Peyer's patch (tissue), 4 donors: ENCODE data around the gene FGL2. TPM values are rescaled to one million over a fixed set of nuclear protein-coding genes. Genes with fewer than 3 reads are reported as not detected.
"Not testable (repeated sequence)": the region's sequence is repeated elsewhere in the genome, so short reads cannot be mapped to it uniquely, and the experiment has no call there.

Source experiments
- DNase-seq, 3 donors: peaks; one replicate each; pipeline ENCODE4 v3.0.0-alpha.2; 2017 to 2019
- H3K27ac ChIP-seq, 4 donors: fragments of 200-600 bp; sonication (generic); one replicate each; pipeline ENCODE4 v1.5.1; 2016 to 2019
- H3K27me3 ChIP-seq, 2 donors: fragments of 200-600 bp; sonication (generic); one replicate each; pipeline ENCODE4 v1.5.1; 2019
- H3K36me3 ChIP-seq, 3 donors: fragments of 200-600 bp; sonication (generic); one replicate each; pipeline ENCODE4 v1.5.1; 2016 to 2019
- H3K4me1 ChIP-seq, 4 donors: fragments of 200-600 bp; sonication (generic); one replicate each; pipeline ENCODE4 v1.5.1; 2016 to 2019
- H3K4me3 ChIP-seq, 4 donors: fragments of 200-600 bp; sonication (generic); 1 replicate in 3 of 4; 2 replicates in 1 of 4; pipeline ENCODE4 v1.5.1; 2016 to 2019; ENCODE audit warnings: mild to moderate bottlenecking in 1 of 4
- H3K9me3 ChIP-seq, 4 donors: fragments of 200-600 bp; sonication (generic); one replicate each; pipeline ENCODE4 v1.5.1; 2016 to 2019; ENCODE audit warnings: mild to moderate bottlenecking in 1 of 4
- CTCF ChIP-seq, 6 experiments: fragments of 450-650 bp in 4 of 6; fragments of 200-600 bp in 2 of 6; sonication (generic) in 1 of 6; IDR thresholded peaks; one replicate each; pipeline ENCODE4 v1.5.1; 2017 to 2019; ENCODE audit warnings: antibody characterized with exemption in 6 of 6, mild to moderate bottlenecking in 3 of 6, moderate library complexity in 1 of 6
- POLR2A ChIP-seq, 2 donors: fragments of 450-650 bp; IDR thresholded peaks; one replicate each; pipeline ENCODE4 v1.5.1; 2017; ENCODE audit warnings: antibody characterized with exemption in 2 of 2, mild to moderate bottlenecking in 2 of 2, moderate library complexity in 2 of 2
- total RNA-seq, 4 donors: library from RNA; depleted of rRNA; stranded (reverse); fragments of >200 nt; gene quantifications; one replicate each; pipeline ENCODE4 v1.1.0, GENCODE V29; 2016

FGL2 gene
- total RNA-seq, 4 donors from 2014 or later: 16.1 to 27.2 (median 24.5) TPM

- Histone ChIP-seq H3K9me3 (no peaks in the 10 kb centered on the region), H3K4me1 (no peaks in the 10 kb centered on the region), H3K27ac (no peak overlapping the region), H3K36me3 (no peaks in the 10 kb centered on the region), H3K27me3 (no peaks in the 10 kb centered on the region), H3K4me3 (no peak overlapping the region)
- no peak for DNase-seq
- no peak for TF ChIP-seq CTCF (IDR thresholded peaks at IDR 0.05)
Observed at GRCh38 chr7:77184990-77185389, 14.6 kb downstream of the FGL2 start.

- no peak for DNase-seq
- Histone ChIP-seq H3K4me1 (no peaks in the 10 kb centered on the region), H3K9me3 (no peaks in the 10 kb centered on the region), H3K27me3 (no peaks in the 10 kb centered on the region), H3K36me3 (no peaks in the 10 kb centered on the region), H3K27ac (no peak overlapping the region), H3K4me3 (no peak overlapping the region)
- TF ChIP-seq CTCF (IDR thresholded peaks at IDR 0.05) (no peak), POLR2A (IDR thresholded peaks at IDR 0.05) (no peak)
Observed at GRCh38 chr7:77184463-77184862, 15.2 kb downstream of the FGL2 start.

- no peak for DNase-seq
- TF ChIP-seq CTCF (IDR thresholded peaks at IDR 0.05) (no peak), POLR2A (IDR thresholded peaks at IDR 0.05) (no peak)
- H3K36me3 ChIP-seq: no peaks in the 10 kb centered on the region
- no peaks in the 10 kb centered on the region for H3K9me3 ChIP-seq
- no peaks in the 10 kb centered on the region for H3K4me1 ChIP-seq
- no peak overlapping the region for H3K4me3 ChIP-seq
- no peaks in the 10 kb centered on the region for H3K27me3 ChIP-seq
- peak overlapping the region in 1 of 4 donors; percentile 44 for H3K27ac ChIP-seq
Observed at GRCh38 chr7:77182261-77182660, 17.4 kb downstream of the FGL2 start.

- H3K27ac ChIP-seq: peak overlapping the region in 2 of 4 donors; percentile 6 to 44
- H3K9me3 ChIP-seq: no peaks in the 10 kb centered on the region
- TF ChIP-seq POLR2A (IDR thresholded peaks at IDR 0.05): no peak
- TF ChIP-seq CTCF (IDR thresholded peaks at IDR 0.05): no peak
- DNase-seq: no peak
- H3K4me3 ChIP-seq: no peak overlapping the region
- H3K27me3 ChIP-seq: no peaks in the 10 kb centered on the region
- H3K4me1 ChIP-seq: no peaks in the 10 kb centered on the region
- no peaks in the 10 kb centered on the region for H3K36me3 ChIP-seq
Observed at GRCh38 chr7:77181734-77182133, 17.9 kb downstream of the FGL2 start.

- H3K9me3 ChIP-seq: no peaks in the 10 kb centered on the region
- no peak overlapping the region for H3K4me3 ChIP-seq
- TF ChIP-seq POLR2A (IDR thresholded peaks at IDR 0.05) (no peak), CTCF (IDR thresholded peaks at IDR 0.05) (no peak)
- H3K27ac ChIP-seq: peak overlapping the region in 2 of 4 donors; percentile 6 to 9
- H3K27me3 ChIP-seq: no peaks in the 10 kb centered on the region
- no peaks in the 10 kb centered on the region for H3K36me3 ChIP-seq
- no peaks in the 10 kb centered on the region for H3K4me1 ChIP-seq
- DNase-seq: peak in 2 of 3 donors; percentile 47 to 70
Observed at GRCh38 chr7:77181015-77181595, 18.5 kb downstream of the FGL2 start.

GRCh38 chr7:77178024-77178423 lies 21.6 kb downstream of the FGL2 start:
- not testable (repeated sequence) for H3K4me1 ChIP-seq, H3K9me3 ChIP-seq, DNase-seq, H3K36me3 ChIP-seq, H3K4me3 ChIP-seq, H3K27me3 ChIP-seq, H3K27ac ChIP-seq

GRCh38 chr7:77177321-77177904 lies 22.2 kb downstream of the FGL2 start:
- not testable (repeated sequence) for H3K9me3 ChIP-seq, H3K4me3 ChIP-seq, H3K4me1 ChIP-seq, H3K27me3 ChIP-seq, DNase-seq, H3K27ac ChIP-seq, H3K36me3 ChIP-seq

GRCh38 chr7:77175274-77175800 lies 24.3 kb downstream of the FGL2 start:
- H3K36me3 ChIP-seq, H3K27me3 ChIP-seq, H3K4me3 ChIP-seq, H3K27ac ChIP-seq, DNase-seq, H3K4me1 ChIP-seq, H3K9me3 ChIP-seq: not testable (repeated sequence)

GRCh38 chr7:77174418-77174817 lies 25.2 kb downstream of the FGL2 start:
- H3K4me3 ChIP-seq, H3K4me1 ChIP-seq, H3K27me3 ChIP-seq, H3K27ac ChIP-seq, H3K9me3 ChIP-seq, DNase-seq, H3K36me3 ChIP-seq: not testable (repeated sequence)
